Measurements from ENCODE around the gene SMG6.

- TF ChIP-seq POLR2A (IDR thresholded peaks at IDR 0.05) (no peak), CTCF (IDR thresholded peaks at IDR 0.05) (no peak)
Measured at GRCh38 chr17:2197271-2197670, 106.3 kb downstream of the SMG6 start.
